ENCODE data around the gene CYP27C1.
A peak's percentile ranks its signal among the peaks of the same experiment; 100 is the strongest.
"Not testable (repeated sequence)": the region's sequence is repeated elsewhere in the genome, so short reads cannot be mapped to it uniquely, and the experiment has no call there.

Gene CYP27C1

DNA sequence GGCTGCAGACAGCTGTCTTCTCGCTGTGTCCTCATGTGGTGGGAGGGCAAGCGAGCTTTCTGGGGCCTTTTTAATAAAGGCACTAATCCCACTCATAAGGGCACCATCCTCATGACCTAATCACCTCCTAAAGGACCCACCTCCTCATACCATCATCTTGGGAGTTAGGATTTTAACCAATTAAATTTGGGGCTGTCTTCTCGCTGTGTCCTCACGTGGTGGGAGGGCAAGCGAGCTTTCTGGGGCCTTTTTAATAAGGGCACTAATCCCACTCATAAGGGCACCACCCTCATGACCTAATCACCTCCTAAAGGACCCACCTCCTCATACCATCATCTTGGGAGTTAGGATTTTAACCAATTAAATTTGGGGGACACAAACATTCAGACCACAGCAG lies 7.2 kb upstream of the CYP27C1 start:
- 90% methylated on average over 5 of the region's 5 CpGs for WGBS
- DNase-seq; H3K4me3 ChIP-seq (ENCODE audit: insufficient read depth in 1 of 2, low read depth in 1 of 2, low read length in 2 of 2); H3K4me1 ChIP-seq (ENCODE audit: control insufficient read depth, insufficient read depth, low read depth, low read length); H3K79me1 ChIP-seq (replicated peaks; ENCODE audit: low read length, poor library complexity, severe bottlenecking); H2AK5ac ChIP-seq (ENCODE audit: low read length, severe bottlenecking); H3K9me3 ChIP-seq (ENCODE audit: control insufficient read depth, low read length); H3K23ac ChIP-seq (ENCODE audit: low read length in 2 of 2); H4K91ac ChIP-seq (ENCODE audit: low read length); H2BK15ac ChIP-seq (ENCODE audit: low read depth, poor library complexity, severe bottlenecking); H2AFZ ChIP-seq (ENCODE audit: low read depth, low read length); H4K8ac ChIP-seq (ENCODE audit: low read length); H3K36me3 ChIP-seq (ENCODE audit: control insufficient read depth in 1 of 2, insufficient read depth in 2 of 2, low read depth in 1 of 2, low read length in 2 of 2); H2BK5ac ChIP-seq (ENCODE audit: low read depth, low read length, poor library complexity, severe bottlenecking); H3K27me3 ChIP-seq (ENCODE audit: control insufficient read depth in 1 of 2, insufficient read depth in 1 of 2, low read length in 2 of 2); H3K4me2 ChIP-seq (ENCODE audit: low read length, poor library complexity, severe bottlenecking); H3K27ac ChIP-seq (ENCODE audit: low read length, poor library complexity, severe bottlenecking): not testable (repeated sequence)
- H3K9ac ChIP-seq (ENCODE audit: low read length), result peak overlapping the region; percentile 66
- peak overlapping the region in 1 of 2 experiments; percentile 91 for H3K18ac ChIP-seq (ENCODE audit: low read depth in 1 of 2, low read length in 2 of 2)
- H3K4ac ChIP-seq (ENCODE audit: low read depth in 1 of 2, low read length in 2 of 2), result peak overlapping the region in 1 of 2 experiments; percentile 12
- H2BK120ac ChIP-seq (ENCODE audit: low read depth, low read length), result peak overlapping the region; percentile 23
- peak overlapping the region; percentile 14 to 86 for H2BK12ac ChIP-seq (ENCODE audit: low read length in 2 of 2)
- H3K14ac ChIP-seq (ENCODE audit: low read length in 2 of 2), result peak overlapping the region in 1 of 2 experiments; percentile 77

DNA sequence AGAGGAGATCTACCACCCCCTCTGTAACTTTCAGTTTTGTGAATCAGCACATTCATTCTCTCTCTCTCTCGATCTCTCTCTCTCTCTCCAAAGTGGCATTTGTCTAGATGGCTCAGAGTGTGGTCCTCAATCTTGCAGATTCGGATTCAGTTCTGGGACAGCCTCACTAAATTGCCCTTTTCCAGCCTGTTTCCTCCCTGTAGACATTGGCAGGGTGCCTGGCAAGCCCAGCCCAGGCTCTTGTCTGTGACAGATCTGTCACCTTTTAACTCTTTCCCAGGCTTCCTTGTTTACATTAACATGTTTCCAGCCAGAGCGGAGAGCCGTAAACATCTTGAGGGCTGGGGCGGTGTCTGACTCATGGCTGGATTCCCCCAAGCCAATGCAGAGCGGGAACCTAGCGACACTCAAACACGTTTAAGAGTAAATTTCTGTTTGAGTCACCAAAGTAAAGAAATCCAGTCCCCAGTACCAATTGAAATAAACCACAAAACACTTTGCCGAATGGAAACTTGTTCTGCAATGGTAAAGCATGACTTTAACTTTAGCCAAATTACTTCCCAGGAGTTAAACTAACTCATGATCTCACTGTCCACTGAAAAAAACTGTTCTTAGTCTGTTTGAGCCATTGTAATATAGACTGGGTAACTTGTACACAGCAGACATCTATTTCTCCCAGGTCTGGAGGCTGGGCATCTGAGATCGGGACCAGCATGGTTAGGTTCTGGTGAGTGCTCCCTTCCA lies 6.6 kb upstream of the CYP27C1 start:
- H4K91ac ChIP-seq (ENCODE audit: low read length), result no peak overlapping the region
- H3K79me1 ChIP-seq (replicated peaks; ENCODE audit: low read length, poor library complexity, severe bottlenecking), result no peaks in the 10 kb centered on the region
- peak overlapping the region in 1 of 2 experiments; percentile 91 for H3K18ac ChIP-seq (ENCODE audit: low read depth in 1 of 2, low read length in 2 of 2)
- H2AFZ ChIP-seq (ENCODE audit: low read depth, low read length), result no peak overlapping the region
- H3K4ac ChIP-seq (ENCODE audit: low read depth in 1 of 2, low read length in 2 of 2), result peak overlapping the region in 1 of 2 experiments; percentile 94
- H3K14ac ChIP-seq (ENCODE audit: low read length in 2 of 2), result peak overlapping the region in 1 of 2 experiments; percentile 77
- H3K36me3 ChIP-seq (ENCODE audit: control insufficient read depth in 1 of 2, insufficient read depth in 2 of 2, low read depth in 1 of 2, low read length in 2 of 2), result no peaks in the 10 kb centered on the region
- H3K9me3 ChIP-seq (ENCODE audit: control insufficient read depth, low read length), result no peaks in the 10 kb centered on the region
- no peak overlapping the region for H2BK15ac ChIP-seq (ENCODE audit: low read depth, poor library complexity, severe bottlenecking)
- peak; percentile 100 for DNase-seq
- H3K9ac ChIP-seq (ENCODE audit: low read length), result peak overlapping the region; percentile 66
- no peak overlapping the region for H2BK5ac ChIP-seq (ENCODE audit: low read depth, low read length, poor library complexity, severe bottlenecking)
- H3K4me3 ChIP-seq (ENCODE audit: insufficient read depth in 1 of 2, low read depth in 1 of 2, low read length in 2 of 2), result peak overlapping the region in 1 of 2 experiments; percentile 35
- peaks cover 0 to 4% of the 10 kb centered on the region in 2 experiments for H3K27me3 ChIP-seq (ENCODE audit: control insufficient read depth in 1 of 2, insufficient read depth in 1 of 2, low read length in 2 of 2)
- H3K4me1 ChIP-seq (ENCODE audit: control insufficient read depth, insufficient read depth, low read depth, low read length), result peaks cover 9% of the 10 kb centered on the region
- H2BK12ac ChIP-seq (ENCODE audit: low read length in 2 of 2), result peak overlapping the region; percentile 81 to 96
- peak overlapping the region; percentile 52 for H2AK5ac ChIP-seq (ENCODE audit: low read length, severe bottlenecking)
- H3K23ac ChIP-seq (ENCODE audit: low read length in 2 of 2), result no peak overlapping the region
- no peak overlapping the region for H3K27ac ChIP-seq (ENCODE audit: low read length, poor library complexity, severe bottlenecking)
- peak overlapping the region; percentile 0 for H3K4me2 ChIP-seq (ENCODE audit: low read length, poor library complexity, severe bottlenecking)
- WGBS, result 8% methylated on average over 10 of the region's 10 CpGs
- peak overlapping the region; percentile 21 for H2BK120ac ChIP-seq (ENCODE audit: low read depth, low read length)
- no peak overlapping the region for H4K8ac ChIP-seq (ENCODE audit: low read length)

DNA sequence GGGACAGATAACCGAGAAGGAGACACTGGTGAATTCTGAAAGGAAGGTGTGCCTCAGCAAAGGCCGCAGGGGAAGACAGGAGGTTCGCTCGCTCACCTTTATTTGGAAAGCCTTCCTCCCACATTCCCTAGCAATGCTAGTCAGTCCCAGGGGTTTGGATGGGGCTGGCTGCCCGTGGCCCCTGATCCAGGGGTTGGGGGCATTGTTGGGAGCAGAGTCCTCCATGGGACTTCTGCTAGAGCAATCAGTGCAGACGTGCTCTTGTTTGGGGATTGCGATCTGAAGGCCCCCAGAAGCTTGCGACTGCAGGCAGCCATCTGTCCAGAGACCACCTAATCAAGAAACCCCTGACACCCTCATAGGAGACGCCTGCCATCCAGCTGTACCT lies 6.0 kb upstream of the CYP27C1 start:
- no peak overlapping the region for H3K4me2 ChIP-seq (ENCODE audit: low read length, poor library complexity, severe bottlenecking)
- no peaks in the 10 kb centered on the region for H3K79me1 ChIP-seq (replicated peaks; ENCODE audit: low read length, poor library complexity, severe bottlenecking)
- WGBS, result 63% methylated on average over 9 of the region's 9 CpGs
- no peak overlapping the region for H4K8ac ChIP-seq (ENCODE audit: low read length)
- peak overlapping the region in 1 of 2 experiments; percentile 35 for H3K4me3 ChIP-seq (ENCODE audit: insufficient read depth in 1 of 2, low read depth in 1 of 2, low read length in 2 of 2)
- no peak for DNase-seq
- peaks cover 0 to 4% of the 10 kb centered on the region in 2 experiments for H3K27me3 ChIP-seq (ENCODE audit: control insufficient read depth in 1 of 2, insufficient read depth in 1 of 2, low read length in 2 of 2)
- peaks cover 9% of the 10 kb centered on the region for H3K4me1 ChIP-seq (ENCODE audit: control insufficient read depth, insufficient read depth, low read depth, low read length)
- H4K91ac ChIP-seq (ENCODE audit: low read length), result peak overlapping the region; percentile 78
- no peaks in the 10 kb centered on the region for H3K9me3 ChIP-seq (ENCODE audit: control insufficient read depth, low read length)
- no peak overlapping the region for H3K23ac ChIP-seq (ENCODE audit: low read length in 2 of 2)
- peak overlapping the region; percentile 89 for H2AK5ac ChIP-seq (ENCODE audit: low read length, severe bottlenecking)
- H2BK5ac ChIP-seq (ENCODE audit: low read depth, low read length, poor library complexity, severe bottlenecking), result no peak overlapping the region
- no peaks in the 10 kb centered on the region for H3K36me3 ChIP-seq (ENCODE audit: control insufficient read depth in 1 of 2, insufficient read depth in 2 of 2, low read depth in 1 of 2, low read length in 2 of 2)
- H3K14ac ChIP-seq (ENCODE audit: low read length in 2 of 2), result peak overlapping the region in 1 of 2 experiments; percentile 15
- peak overlapping the region; percentile 81 to 96 for H2BK12ac ChIP-seq (ENCODE audit: low read length in 2 of 2)
- peak overlapping the region; percentile 9 to 94 for H3K4ac ChIP-seq (ENCODE audit: low read depth in 1 of 2, low read length in 2 of 2)
- H3K9ac ChIP-seq (ENCODE audit: low read length), result peak overlapping the region; percentile 66
- H2BK120ac ChIP-seq (ENCODE audit: low read depth, low read length), result peak overlapping the region; percentile 21
- peak overlapping the region; percentile 86 for H3K27ac ChIP-seq (ENCODE audit: low read length, poor library complexity, severe bottlenecking)
- H2BK15ac ChIP-seq (ENCODE audit: low read depth, poor library complexity, severe bottlenecking), result no peak overlapping the region
- H3K18ac ChIP-seq (ENCODE audit: low read depth in 1 of 2, low read length in 2 of 2), result peak overlapping the region; percentile 23 to 81
- no peak overlapping the region for H2AFZ ChIP-seq (ENCODE audit: low read depth, low read length)

DNA sequence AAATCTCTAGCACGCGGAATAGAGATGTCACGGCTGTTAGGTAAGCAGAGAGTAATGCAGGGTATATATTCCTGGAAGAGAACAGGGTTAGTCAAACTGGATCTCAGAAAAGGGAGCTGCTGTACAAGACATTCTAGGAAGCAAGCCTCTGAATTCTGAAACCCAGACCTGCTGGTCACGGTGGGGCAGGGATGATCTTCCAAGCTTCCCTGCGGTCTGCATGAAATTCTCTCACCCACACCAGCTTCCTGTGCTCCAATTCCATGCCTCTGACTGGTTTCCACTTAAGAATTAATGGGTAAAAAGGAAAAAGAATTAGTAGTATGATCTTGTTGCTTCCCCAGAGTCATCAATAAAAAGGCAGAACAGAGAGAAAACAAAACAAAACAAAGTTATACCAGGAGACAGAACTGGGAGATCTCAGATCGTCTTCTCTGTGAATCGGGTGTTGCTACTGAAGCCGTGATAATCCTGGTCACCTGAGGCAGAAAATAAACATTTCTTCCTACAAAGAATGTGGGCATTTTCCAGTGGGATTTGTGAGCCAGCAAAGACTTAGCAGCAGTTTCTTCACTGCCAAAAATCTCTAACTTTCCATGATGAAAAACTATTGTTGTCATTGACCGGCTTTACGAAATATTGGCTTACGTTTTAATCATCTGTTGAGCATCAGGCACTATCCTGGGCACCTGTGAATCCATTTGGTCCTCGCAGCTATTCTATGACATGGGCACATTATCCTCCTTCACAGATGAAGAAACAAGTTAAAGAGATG lies 5.3 kb upstream of the CYP27C1 start:
- Histone ChIP-seq H2AFZ (ENCODE audit: low read depth, low read length) (no peak overlapping the region), H4K8ac (ENCODE audit: low read length) (no peak overlapping the region), H2BK120ac (ENCODE audit: low read depth, low read length) (peak overlapping the region; percentile 27), H2BK15ac (ENCODE audit: low read depth, poor library complexity, severe bottlenecking) (no peak overlapping the region), H3K79me1 (replicated peaks; ENCODE audit: low read length, poor library complexity, severe bottlenecking) (no peaks in the 10 kb centered on the region), H3K36me3 (ENCODE audit: control insufficient read depth in 1 of 2, insufficient read depth in 2 of 2, low read depth in 1 of 2, low read length in 2 of 2) (no peaks in the 10 kb centered on the region), H2BK12ac (ENCODE audit: low read length in 2 of 2) (peak overlapping the region; percentile 38 to 47), H3K27ac (ENCODE audit: low read length, poor library complexity, severe bottlenecking) (peak overlapping the region; percentile 86), H3K4me2 (ENCODE audit: low read length, poor library complexity, severe bottlenecking) (peak overlapping the region; percentile 63), H3K9ac (ENCODE audit: low read length) (peak overlapping the region; percentile 66), H3K9me3 (ENCODE audit: control insufficient read depth, low read length) (no peaks in the 10 kb centered on the region), H2BK5ac (ENCODE audit: low read depth, low read length, poor library complexity, severe bottlenecking) (peak overlapping the region; percentile 20), H3K4ac (ENCODE audit: low read depth in 1 of 2, low read length in 2 of 2) (no peak overlapping the region), H4K91ac (ENCODE audit: low read length) (no peak overlapping the region), H3K18ac (ENCODE audit: low read depth in 1 of 2, low read length in 2 of 2) (peak overlapping the region; percentile 50 to 74), H3K14ac (ENCODE audit: low read length in 2 of 2) (no peak overlapping the region), H3K4me1 (ENCODE audit: control insufficient read depth, insufficient read depth, low read depth, low read length) (peaks cover 12% of the 10 kb centered on the region), H3K23ac (ENCODE audit: low read length in 2 of 2) (no peak overlapping the region), H3K27me3 (ENCODE audit: control insufficient read depth in 1 of 2, insufficient read depth in 1 of 2, low read length in 2 of 2) (peaks cover 0 to 4% of the 10 kb centered on the region in 2 experiments), H3K4me3 (ENCODE audit: insufficient read depth in 1 of 2, low read depth in 1 of 2, low read length in 2 of 2) (no peak overlapping the region), H2AK5ac (ENCODE audit: low read length, severe bottlenecking) (no peak overlapping the region)
- peak; percentile 91 for DNase-seq
- WGBS, result 56% methylated on average over 11 of the region's 12 CpGs

All from mesenchymal stem cell (in vitro differentiated cells and primary cell).